SW 1271 (cell line): ENCODE data around the gene UNC50.
"Not testable (repeated sequence)": the region's sequence is repeated elsewhere in the genome, so short reads cannot be mapped to it uniquely, and the experiment has no call there.

ENCODE experiments used
- DNase-seq, 2 experiments: peaks; one replicate each; lab custom pipeline; 2025; lab: John Stamatoyannopoulos, UW

UNC50 gene

GRCh38 chr2:98576666-98577312, 31.6 kb upstream of the UNC50 start:
- no peak for DNase-seq

- no peak for DNase-seq
These were observed 31.1 kb upstream of the UNC50 start for GRCh38 chr2:98577313-98577712.

- DNase-seq = no peak
These were observed 30.2 kb upstream of the UNC50 start for GRCh38 chr2:98578231-98578630.

GRCh38 chr2:98579926-98580325, 28.5 kb upstream of the UNC50 start:
- DNase-seq = no peak

GRCh38 chr2:98580656-98581284, 27.6 kb upstream of the UNC50 start:
- no peak for DNase-seq

- no peak for DNase-seq
These were observed 25.9 kb upstream of the UNC50 start for GRCh38 chr2:98582523-98582922.

- no peak for DNase-seq
These were observed 25.1 kb upstream of the UNC50 start for GRCh38 chr2:98583276-98583675.

GRCh38 chr2:98583816-98584618, 24.4 kb upstream of the UNC50 start:
- DNase-seq = no peak

- no peak for DNase-seq
These were observed 23.0 kb upstream of the UNC50 start for GRCh38 chr2:98585386-98585785.

- no peak for DNase-seq
These were observed 21.7 kb upstream of the UNC50 start for GRCh38 chr2:98586551-98587140.

- DNase-seq = no peak
These were observed 19.4 kb upstream of the UNC50 start for GRCh38 chr2:98588880-98589431.

- DNase-seq = no peak
These were observed 18.9 kb upstream of the UNC50 start for GRCh38 chr2:98589489-98589888.

GRCh38 chr2:98592565-98592964, 15.8 kb upstream of the UNC50 start:
- DNase-seq = no peak

- DNase-seq = not testable (repeated sequence)
These were observed 13.7 kb upstream of the UNC50 start for GRCh38 chr2:98594665-98595064.

GRCh38 chr2:98598781-98599428, 9.5 kb upstream of the UNC50 start:
- DNase-seq = no peak

GRCh38 chr2:98601532-98602132, 6.8 kb upstream of the UNC50 start:
- DNase-seq = peak; percentile 23 to 64

- DNase-seq = no peak
These were observed 3.8 kb upstream of the UNC50 start for GRCh38 chr2:98604547-98604946.

GRCh38 chr2:98605076-98605475, 3.3 kb upstream of the UNC50 start:
- no peak for DNase-seq

GRCh38 chr2:98606431-98606830, 2.0 kb upstream of the UNC50 start:
- DNase-seq = no peak

GRCh38 chr2:98607104-98607503, 1.3 kb upstream of the UNC50 start:
- no peak for DNase-seq

- DNase-seq = no peak
These were observed 661 bp upstream of the UNC50 start for GRCh38 chr2:98607741-98608115.
